PFSK-1 (cell line): ENCODE data around the gene CNTN4.

Source experiments
- FOXP2 ChIP-seq: optimal IDR thresholded peaks from 2 replicates; pipeline ENCODE3; 2011; ENCODE audit warnings: borderline replicate concordance, control low read depth, inconsistent platforms; ENCODE audit not compliant: insufficient read depth; ENCODE audit errors: extremely low read length, extremely low read depth
- POLR2AphosphoS5 ChIP-seq: IDR thresholded peaks from 2 replicates; pipeline ENCODE4 v1.6.1; 2012; ENCODE audit warnings: low read depth, mild to moderate bottlenecking, control low read depth, low read length, moderate library complexity
- SIN3A ChIP-seq: IDR thresholded peaks from 2 replicates; pipeline ENCODE4 v1.6.1; 2012; ENCODE audit warnings: mild to moderate bottlenecking, low read length, moderate library complexity, borderline replicate concordance; ENCODE audit not compliant: insufficient read depth
- TAF1 ChIP-seq: IDR thresholded peaks from 2 replicates; pipeline ENCODE4 v1.6.1; 2012; ENCODE audit warnings: low read length, control low read depth, borderline replicate concordance; ENCODE audit not compliant: insufficient read depth
- TF ChIP-seq, protein P1 (sequence below), 2 experiments: IDR thresholded peaks; 2 replicates each; pipeline versions ENCODE4 v1.6.1 to v1.8.0; 2011 to 2012; ENCODE audit warnings: low read depth in 2 of 2, low read length in 2 of 2, control low read depth in 1 of 2, inconsistent platforms in 1 of 2, mild to moderate bottlenecking in 1 of 2, moderate library complexity in 1 of 2; ENCODE audit not compliant: insufficient read depth in 1 of 2

Gene CNTN4

DNA sequence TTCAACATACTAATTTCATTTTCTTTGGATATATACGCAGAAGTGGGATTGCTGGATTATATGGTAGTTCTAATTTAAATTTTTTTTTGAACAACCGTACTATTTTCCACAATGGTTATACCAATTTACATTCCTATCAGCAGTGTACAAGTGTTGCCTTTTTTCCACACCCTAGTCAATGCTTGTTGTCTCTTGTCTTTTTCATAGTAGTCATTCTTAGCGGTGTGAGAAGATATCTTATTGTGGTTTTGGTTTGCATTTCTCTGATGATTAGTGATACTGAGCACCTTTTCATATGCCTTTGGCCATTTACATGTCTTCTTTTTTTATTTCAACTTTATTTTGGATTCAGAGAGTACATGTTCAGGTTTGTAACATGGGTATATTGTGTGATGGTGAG lies 858.4 kb downstream of the CNTN4 start:
- TF ChIP-seq, protein P1, sequence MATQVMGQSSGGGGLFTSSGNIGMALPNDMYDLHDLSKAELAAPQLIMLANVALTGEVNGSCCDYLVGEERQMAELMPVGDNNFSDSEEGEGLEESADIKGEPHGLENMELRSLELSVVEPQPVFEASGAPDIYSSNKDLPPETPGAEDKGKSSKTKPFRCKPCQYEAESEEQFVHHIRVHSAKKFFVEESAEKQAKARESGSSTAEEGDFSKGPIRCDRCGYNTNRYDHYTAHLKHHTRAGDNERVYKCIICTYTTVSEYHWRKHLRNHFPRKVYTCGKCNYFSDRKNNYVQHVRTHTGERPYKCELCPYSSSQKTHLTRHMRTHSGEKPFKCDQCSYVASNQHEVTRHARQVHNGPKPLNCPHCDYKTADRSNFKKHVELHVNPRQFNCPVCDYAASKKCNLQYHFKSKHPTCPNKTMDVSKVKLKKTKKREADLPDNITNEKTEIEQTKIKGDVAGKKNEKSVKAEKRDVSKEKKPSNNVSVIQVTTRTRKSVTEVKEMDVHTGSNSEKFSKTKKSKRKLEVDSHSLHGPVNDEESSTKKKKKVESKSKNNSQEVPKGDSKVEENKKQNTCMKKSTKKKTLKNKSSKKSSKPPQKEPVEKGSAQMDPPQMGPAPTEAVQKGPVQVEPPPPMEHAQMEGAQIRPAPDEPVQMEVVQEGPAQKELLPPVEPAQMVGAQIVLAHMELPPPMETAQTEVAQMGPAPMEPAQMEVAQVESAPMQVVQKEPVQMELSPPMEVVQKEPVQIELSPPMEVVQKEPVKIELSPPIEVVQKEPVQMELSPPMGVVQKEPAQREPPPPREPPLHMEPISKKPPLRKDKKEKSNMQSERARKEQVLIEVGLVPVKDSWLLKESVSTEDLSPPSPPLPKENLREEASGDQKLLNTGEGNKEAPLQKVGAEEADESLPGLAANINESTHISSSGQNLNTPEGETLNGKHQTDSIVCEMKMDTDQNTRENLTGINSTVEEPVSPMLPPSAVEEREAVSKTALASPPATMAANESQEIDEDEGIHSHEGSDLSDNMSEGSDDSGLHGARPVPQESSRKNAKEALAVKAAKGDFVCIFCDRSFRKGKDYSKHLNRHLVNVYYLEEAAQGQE (IDR thresholded peaks at IDR 0.05; ENCODE audit: insufficient read depth in 1 of 2, low read depth in 2 of 2, low read length in 2 of 2): no peak
- no peak for TF ChIP-seq SIN3A
- TF ChIP-seq TAF1: no peak
- TF ChIP-seq FOXP2: no peak
- no peak for TF ChIP-seq POLR2AphosphoS5

DNA sequence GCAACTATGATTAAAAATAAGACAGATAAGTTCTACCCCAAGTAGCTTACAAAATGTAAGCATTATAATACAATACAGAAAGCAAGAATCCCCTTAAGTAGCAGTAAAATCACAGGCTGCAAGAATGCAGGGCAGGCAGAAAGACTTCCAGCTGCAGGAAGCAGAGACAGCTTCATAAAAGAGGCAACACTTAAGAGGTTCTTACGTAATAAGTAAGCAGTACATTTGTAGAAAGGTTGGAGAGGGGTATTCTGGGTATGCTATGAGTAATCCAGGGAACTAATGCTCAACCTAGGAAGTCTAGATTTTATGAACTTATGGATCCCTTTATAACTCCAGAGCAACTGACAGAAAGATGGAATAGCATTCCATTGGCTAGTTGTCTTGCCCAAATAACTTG lies 859.9 kb downstream of the CNTN4 start:
- no peak for TF ChIP-seq SIN3A
- TF ChIP-seq, protein P1 (IDR thresholded peaks at IDR 0.05; ENCODE audit: insufficient read depth in 1 of 2, low read depth in 2 of 2, low read length in 2 of 2): no peak
- no peak for TF ChIP-seq POLR2AphosphoS5
- TF ChIP-seq TAF1: no peak
- no peak for TF ChIP-seq FOXP2

DNA sequence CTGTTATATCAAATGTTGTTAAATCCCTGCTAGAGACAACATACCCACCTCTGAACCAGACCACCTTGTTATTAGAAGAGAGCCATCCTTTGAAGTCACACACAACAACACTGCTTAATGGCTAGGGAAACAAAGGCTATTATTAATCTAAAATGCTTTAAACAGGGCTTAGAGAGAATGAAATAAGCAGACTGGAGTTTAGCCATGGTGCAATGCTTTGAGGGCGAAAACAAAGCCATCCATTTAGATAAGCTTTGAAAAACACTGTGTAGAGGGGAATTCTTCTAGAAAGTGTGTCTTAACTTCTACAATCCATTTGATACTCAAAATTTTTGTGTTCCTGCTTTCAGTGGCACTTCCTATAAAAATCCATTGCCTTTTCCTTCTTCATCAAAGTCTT lies 862.9 kb downstream of the CNTN4 start:
- TF ChIP-seq, protein P1 (IDR thresholded peaks at IDR 0.05; ENCODE audit: insufficient read depth in 1 of 2, low read depth in 2 of 2, low read length in 2 of 2): no peak
- TF ChIP-seq POLR2AphosphoS5: no peak

DNA sequence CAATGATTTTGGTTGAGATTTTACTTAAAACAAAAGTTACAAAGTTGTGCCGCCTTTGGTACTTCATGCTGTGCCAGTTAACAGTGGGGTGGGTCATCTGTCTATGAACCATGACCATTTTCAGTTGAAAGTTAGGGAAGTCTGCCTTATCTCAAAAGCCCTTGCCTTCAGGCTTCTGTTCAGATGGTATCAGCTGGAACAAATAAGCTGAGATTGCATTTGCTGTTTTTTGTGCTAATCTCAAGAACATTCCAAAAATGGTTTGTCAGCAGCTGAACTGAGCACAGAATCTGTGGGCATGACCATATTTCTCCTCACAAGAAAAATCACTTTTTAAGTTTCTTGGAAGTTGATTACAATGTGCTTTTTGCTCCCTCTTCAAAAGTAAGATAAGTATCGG lies 869.2 kb downstream of the CNTN4 start:
- TF ChIP-seq FOXP2 (no peak), SIN3A (no peak), TAF1 (no peak)
- TF ChIP-seq, protein P1 (IDR thresholded peaks at IDR 0.05; ENCODE audit: insufficient read depth in 1 of 2, low read depth in 2 of 2, low read length in 2 of 2): no peak

DNA sequence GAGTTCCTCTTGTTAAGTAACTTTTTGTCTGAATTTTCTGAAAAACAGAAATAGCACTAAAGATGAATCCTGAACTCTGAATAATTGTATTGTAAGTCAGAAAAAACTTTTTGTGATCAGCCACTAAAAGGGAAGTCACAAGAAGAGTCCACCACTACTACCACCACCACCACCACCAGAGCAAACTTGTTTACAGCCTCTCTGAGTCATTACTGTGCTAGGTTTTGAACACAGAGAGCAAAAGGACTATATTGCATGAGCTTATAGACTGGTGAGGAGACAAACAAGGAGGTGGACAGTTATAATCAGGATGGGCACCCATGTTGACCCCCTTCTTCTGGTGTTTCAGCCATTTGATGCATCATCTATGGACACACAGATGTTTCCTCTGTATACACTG lies 869.8 kb downstream of the CNTN4 start:
- TF ChIP-seq, protein P1 (IDR thresholded peaks at IDR 0.05; ENCODE audit: insufficient read depth in 1 of 2, low read depth in 2 of 2, low read length in 2 of 2): no peak
- no peak for TF ChIP-seq TAF1
